Testis (tissue), 3 donors: ENCODE measurements around the gene BAG5. TPM values are rescaled to one million over a fixed set of nuclear protein-coding genes. Genes with fewer than 3 reads are reported as not detected.
"Not testable (repeated sequence)": the region's sequence is repeated elsewhere in the genome, so short reads cannot be mapped to it uniquely, and the experiment has no call there.

Experiments used
- DNase-seq: peaks from one replicate; pipeline ENCODE4 v3.0.0-alpha.2; 2019
- H3K27ac ChIP-seq, 2 donors: fragments of 200-600 bp; sonication (generic); one replicate each; pipeline ENCODE4 v1.5.1; 2019
- H3K27me3 ChIP-seq: fragments of 200-600 bp; sonication (generic); one replicate; pipeline ENCODE4 v1.5.1; 2019
- H3K36me3 ChIP-seq: fragments of 200-600 bp; sonication (generic); one replicate; pipeline ENCODE4 v1.5.1; 2017; ENCODE audit warnings: low read depth; ENCODE audit errors: missing control alignments
- H3K4me1 ChIP-seq: fragments of 200-600 bp; sonication (generic); one replicate; pipeline ENCODE4 v1.5.1; 2019
- H3K4me3 ChIP-seq, 2 donors: fragments of 200-600 bp; sonication (generic); one replicate each; pipeline ENCODE4 v1.5.1; 2017 to 2019
- H3K9me3 ChIP-seq: fragments of 200-600 bp; sonication (generic); one replicate; pipeline ENCODE4 v1.5.1; 2017
- POLR2A ChIP-seq: fragments of 450-650 bp; IDR thresholded peaks from one replicate; pipeline ENCODE4 v1.6.1; 2017; ENCODE audit warnings: antibody characterized with exemption, mild to moderate bottlenecking, moderate library complexity
- WGBS, 2 donors: methylation state at CpG; one replicate each; pipeline ENCODE4 v1.1.5; 2018; 5-methylcytosine and 5-hydroxymethylcytosine counted together
- intact Hi-C: fragments of 100-400 bp; cut with DNase I; formaldehyde crosslinking; loops from one replicate; pipeline ENCODE4 v1.15.1; 2023; ENCODE audit warnings: low total_unique reads
- polyA plus RNA-seq: library from polyadenylated mRNA; stranded (reverse); fragments of 350-450 nt; fragmentation: Illumina TruSeq; extraction: RNeasy Lipid Tissue Mini Kit (QIAGEN cat#74804); gene quantifications from one replicate; pipeline ENCODE4 v1.2.3, GENCODE V29; 2014; ENCODE audit warnings: low read depth, low replicate concordance; ENCODE audit not compliant: insufficient read depth
- total RNA-seq, 2 donors: library from RNA; depleted of rRNA; stranded (reverse); fragments of >200 nt; gene quantifications; one replicate each; pipeline ENCODE4 v1.2.3, GENCODE V29; 2016
- TF ChIP-seq, protein P1 (sequence below), 3 experiments: fragments of 450-650 bp in 2 of 3; fragments of 200-600 bp in 1 of 3; sonication (generic) in 1 of 3; IDR thresholded peaks; one replicate each; pipeline ENCODE4 v1.5.1; 2016 to 2019; ENCODE audit warnings: antibody characterized with exemption in 3 of 3, mild to moderate bottlenecking in 2 of 3, moderate library complexity in 1 of 3

Gene BAG5
- total and polyA plus RNA-seq, 3 donors from 2014 or later = 63.4 to 202 (median 124) TPM

DNA sequence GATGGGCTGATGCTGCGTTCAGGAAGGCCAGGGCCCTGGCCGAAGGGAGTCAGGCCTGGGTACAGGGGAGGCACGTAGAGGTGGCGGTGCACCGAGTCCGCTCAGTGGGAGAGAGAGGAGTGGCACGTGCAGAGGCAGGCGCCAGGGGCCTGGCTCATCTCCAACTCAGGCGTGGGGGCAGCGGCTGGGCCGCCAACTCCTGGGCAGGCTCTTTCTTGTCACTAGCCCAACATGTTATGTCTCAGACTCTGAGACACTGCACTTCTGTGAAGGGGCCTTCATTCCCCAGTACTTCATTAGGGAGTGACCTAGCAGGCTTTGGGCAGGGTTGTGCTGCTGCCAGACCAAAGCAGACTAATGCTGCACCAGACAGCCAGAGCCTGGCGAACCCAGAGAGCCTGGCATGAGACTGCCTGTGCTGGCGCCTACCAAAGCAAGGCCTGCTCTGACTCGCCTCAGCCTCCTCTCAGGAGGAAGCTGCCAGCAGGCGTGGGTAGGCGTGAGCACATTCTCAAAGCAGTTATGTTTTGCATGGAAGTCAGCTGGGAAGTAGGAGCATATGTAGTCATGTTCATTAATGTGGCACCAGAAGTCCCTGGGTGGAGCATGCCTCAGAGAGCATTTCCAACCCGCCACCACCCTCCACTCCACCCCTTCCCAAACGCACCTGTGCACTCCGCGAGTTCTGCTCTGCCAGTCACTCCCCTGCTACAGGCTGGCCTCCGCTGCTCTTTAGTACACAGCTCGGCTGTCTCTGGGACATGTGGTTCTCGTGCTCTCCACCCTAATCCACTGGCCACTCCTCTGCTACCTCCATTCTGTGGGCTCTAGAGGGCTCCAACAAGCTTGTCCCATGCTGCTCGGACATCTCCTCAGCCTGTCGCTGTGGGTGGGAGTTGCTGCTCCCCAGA is 49.5 kb downstream of the BAG5 start:
- H3K4me1 ChIP-seq = peaks cover 37% of the 10 kb centered on the region
- peak overlapping the region; percentile 52 to 82 for H3K27ac ChIP-seq
- no peaks in the 10 kb centered on the region for H3K36me3 ChIP-seq
- no peaks in the 10 kb centered on the region for H3K27me3 ChIP-seq
- no peaks in the 10 kb centered on the region for H3K9me3 ChIP-seq
- H3K4me3 ChIP-seq = no peak overlapping the region
- TF ChIP-seq POLR2A = no peak
- TF ChIP-seq, protein P1, sequence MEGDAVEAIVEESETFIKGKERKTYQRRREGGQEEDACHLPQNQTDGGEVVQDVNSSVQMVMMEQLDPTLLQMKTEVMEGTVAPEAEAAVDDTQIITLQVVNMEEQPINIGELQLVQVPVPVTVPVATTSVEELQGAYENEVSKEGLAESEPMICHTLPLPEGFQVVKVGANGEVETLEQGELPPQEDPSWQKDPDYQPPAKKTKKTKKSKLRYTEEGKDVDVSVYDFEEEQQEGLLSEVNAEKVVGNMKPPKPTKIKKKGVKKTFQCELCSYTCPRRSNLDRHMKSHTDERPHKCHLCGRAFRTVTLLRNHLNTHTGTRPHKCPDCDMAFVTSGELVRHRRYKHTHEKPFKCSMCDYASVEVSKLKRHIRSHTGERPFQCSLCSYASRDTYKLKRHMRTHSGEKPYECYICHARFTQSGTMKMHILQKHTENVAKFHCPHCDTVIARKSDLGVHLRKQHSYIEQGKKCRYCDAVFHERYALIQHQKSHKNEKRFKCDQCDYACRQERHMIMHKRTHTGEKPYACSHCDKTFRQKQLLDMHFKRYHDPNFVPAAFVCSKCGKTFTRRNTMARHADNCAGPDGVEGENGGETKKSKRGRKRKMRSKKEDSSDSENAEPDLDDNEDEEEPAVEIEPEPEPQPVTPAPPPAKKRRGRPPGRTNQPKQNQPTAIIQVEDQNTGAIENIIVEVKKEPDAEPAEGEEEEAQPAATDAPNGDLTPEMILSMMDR (IDR thresholded peaks at IDR 0.05) = no peak
- intact Hi-C loops = no loop called here
- WGBS, 2 donors = 37 to 47% methylated on average over 16 to 25 of the region's 25 CpGs
- DNase-seq = peak; percentile 87

DNA sequence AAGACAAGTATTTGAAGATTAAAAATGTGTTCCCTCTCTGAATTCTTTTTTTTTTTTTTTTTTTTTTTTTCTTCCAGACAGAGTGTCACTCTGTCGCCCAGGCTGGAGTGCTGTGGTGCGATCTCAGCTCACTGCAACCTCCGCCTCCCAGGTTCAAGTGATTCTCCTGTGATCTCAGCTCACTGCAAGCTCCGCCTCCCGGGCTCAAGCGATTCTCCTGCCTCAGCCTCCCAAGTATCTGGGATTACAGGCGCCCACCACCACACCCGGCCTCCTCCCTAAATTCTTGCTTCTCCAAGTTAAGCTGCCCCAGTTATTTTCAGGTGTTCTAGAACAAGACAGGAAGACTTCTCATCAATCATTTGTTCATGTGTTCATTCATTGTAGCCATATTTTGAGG is 50.3 kb downstream of the BAG5 start:
- H3K36me3 ChIP-seq = not testable (repeated sequence)

DNA sequence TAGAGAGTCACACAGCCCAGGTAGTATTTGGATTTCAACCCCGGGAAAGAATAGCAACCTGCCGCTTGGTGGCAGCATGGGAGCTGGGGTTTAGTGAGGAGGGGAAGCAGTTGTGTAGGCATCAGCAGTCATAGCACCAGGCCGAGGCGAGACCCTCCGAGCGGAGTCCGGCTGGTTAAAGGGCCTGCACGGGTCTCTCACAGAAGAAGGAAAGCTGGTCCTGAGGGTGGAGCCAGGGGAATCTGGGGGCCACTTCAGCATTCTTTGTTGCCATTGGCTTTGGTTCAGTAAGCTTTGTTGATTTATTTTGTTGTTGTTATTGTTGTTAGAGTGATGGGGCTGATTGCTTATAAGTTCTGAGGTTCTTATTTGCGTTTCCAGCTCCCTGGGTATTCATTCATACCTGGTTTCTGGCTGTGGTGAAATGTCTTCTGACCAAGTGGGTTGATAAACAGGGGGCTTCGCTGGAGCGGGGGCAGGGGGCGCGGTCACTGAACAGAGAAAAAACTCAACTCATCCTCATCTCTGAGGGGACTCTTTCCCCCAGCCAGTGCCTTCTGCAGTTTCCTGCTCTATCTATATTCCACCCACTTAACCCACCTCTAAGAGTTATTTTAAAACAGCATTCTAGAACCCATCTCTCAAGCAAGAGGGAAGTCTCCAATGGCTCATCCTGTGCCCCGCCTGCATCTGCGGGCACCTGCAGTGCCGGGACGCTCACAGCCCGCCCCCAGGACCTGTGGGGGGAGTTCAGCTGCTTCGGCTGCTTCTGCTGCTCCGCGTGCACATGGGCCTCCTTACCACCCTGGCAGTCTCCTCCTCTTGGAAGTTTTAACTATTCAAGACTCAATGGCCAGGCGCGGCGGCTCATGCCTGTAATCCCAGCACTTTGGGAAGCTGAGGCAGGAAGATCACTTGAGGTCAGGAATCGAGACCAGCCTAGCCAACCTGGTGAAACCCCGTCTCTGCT is 51.4 kb downstream of the BAG5 start:
- Histone ChIP-seq H3K4me1 (peaks cover 40% of the 10 kb centered on the region), H3K36me3 (no peaks in the 10 kb centered on the region), H3K27me3 (no peaks in the 10 kb centered on the region), H3K9me3 (no peaks in the 10 kb centered on the region), H3K27ac (peak overlapping the region in 1 of 2 donors; percentile 36), H3K4me3 (no peak overlapping the region)
- 74 to 82% methylated on average over 26 of the region's 26 CpGs for WGBS, 2 donors
- no peak for TF ChIP-seq POLR2A
- TF ChIP-seq, protein P1 (IDR thresholded peaks at IDR 0.05) = no peak
- DNase-seq = no peak
- intact Hi-C loops = no loop called here

More for the DNA sequence above, 50.3 kb downstream of the BAG5 start:
- Histone ChIP-seq H3K27ac (peak overlapping the region; percentile 52 to 82), H3K4me1 (peaks cover 40% of the 10 kb centered on the region)
- intact Hi-C loops, H3K27me3 ChIP-seq, H3K9me3 ChIP-seq, DNase-seq, H3K4me3 ChIP-seq: not testable (repeated sequence)
- WGBS, 2 donors = 93 to 95% methylated on average over 8 of the region's 8 CpGs

DNA sequence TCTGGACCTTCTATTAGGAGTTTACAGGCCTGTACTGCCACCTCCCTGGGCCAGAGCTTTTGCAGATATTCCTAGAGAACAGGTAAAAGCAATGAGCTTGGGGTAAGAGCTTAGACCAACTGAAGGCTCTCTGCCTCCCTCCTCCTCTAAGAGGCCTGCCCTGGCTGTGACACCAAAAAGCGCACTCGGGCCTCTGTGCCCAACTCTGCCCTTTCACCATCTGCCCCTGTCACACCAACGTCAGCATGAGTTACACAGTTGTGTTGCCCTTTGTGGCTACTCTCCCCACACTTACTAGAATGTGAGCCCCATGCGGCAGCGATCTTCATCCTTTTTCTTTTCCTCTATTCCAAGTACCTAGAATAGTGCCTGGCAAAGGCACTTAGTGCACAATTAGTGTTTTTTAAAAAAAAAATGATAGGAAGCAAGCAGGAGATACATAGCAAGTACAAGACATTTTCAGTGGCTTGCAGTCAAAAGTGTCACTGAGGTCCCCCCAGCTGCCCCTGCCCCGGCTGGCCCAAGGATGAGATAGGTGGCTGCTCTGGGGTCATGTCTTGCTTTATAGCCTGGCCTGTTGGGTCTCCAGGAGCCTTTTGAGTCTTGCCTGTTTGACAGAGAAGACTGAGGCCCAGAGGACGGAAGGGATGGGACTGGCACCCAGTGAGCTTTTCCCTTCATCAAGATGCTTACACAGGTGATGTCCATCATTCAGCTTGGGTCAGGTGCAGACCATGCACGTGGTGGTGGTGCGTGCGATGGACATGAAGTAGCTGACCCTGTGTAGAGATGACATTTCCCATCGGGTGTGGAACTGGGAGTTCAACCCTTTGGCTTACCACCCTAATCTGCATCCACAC is 52.4 kb downstream of the BAG5 start:
- Histone ChIP-seq H3K36me3 (no peaks in the 10 kb centered on the region), H3K4me3 (no peak overlapping the region), H3K9me3 (no peaks in the 10 kb centered on the region), H3K27me3 (no peaks in the 10 kb centered on the region), H3K4me1 (peaks cover 40% of the 10 kb centered on the region), H3K27ac (peak overlapping the region in 1 of 2 donors; percentile 54)
- TF ChIP-seq, protein P1 (IDR thresholded peaks at IDR 0.05) = no peak
- TF ChIP-seq POLR2A = no peak
- WGBS, 2 donors = 91 to 93% methylated on average over 11 of the region's 11 CpGs
- DNase-seq = no peak
- intact Hi-C loops = loop anchor here (10.0 kb wide), 1 partner anchor 45 kb away; no protein-coding TSS in a partner anchor
